Measurements from ENCODE around the gene GPRIN1. TPM values are rescaled to one million over a fixed set of nuclear protein-coding genes. Genes with fewer than 3 reads are reported as not detected.

GPRIN1 gene
- total RNA-seq, 1 experiment from 2014 or later: 8.5 TPM

GRCh38 chr5:176608937-176609723 lies 826 bp downstream of the GPRIN1 start:
- Mint-ChIP-seq H3K4me1 (peaks cover 26% of the 10 kb centered on the region), H3K36me3 (no peaks in the 10 kb centered on the region), H3K27me3 (ENCODE audit: low read depth) (peaks cover 27% of the 10 kb centered on the region), H3K27ac (peak overlapping the region; percentile 82; the same call in 1 of the 2 replicates), H3K4me3 (peak overlapping the region; percentile 91), H3K9me3 (no peaks in the 10 kb centered on the region)
- ATAC-seq (no peak), DNase-seq (ENCODE audit: low spot score) (no peak)
- ChIA-PET CTCF (interaction anchor here (0.6 to 1.7 kb wide), 3 partner anchors 13 to 161 kb away, joined by 3 to 11 read pairs (median 3); no protein-coding TSS in a partner anchor), POLR2A (interaction anchor here (0.9 kb wide), 1 partner anchor 11 kb away, joined by 3 read pairs; no protein-coding TSS in a partner anchor)
- no peak for TF ChIP-seq MLX (CRISPR knock-in tag; IDR thresholded peaks at IDR 0.05)
- 0 out of 2 replicates have a peak, but pooled peaks have one; percentile 45 for TF ChIP-seq MAX (CRISPR knock-in tag; IDR thresholded peaks at IDR 0.05)
- no peak for TF ChIP-seq ERG (CRISPR knock-in tag; IDR thresholded peaks at IDR 0.05)

GRCh38 chr5:176608142-176608705 lies 1.7 kb downstream of the GPRIN1 start:
- H3K9me3 Mint-ChIP-seq: no peaks in the 10 kb centered on the region
- ATAC-seq: no peak

GRCh38 chr5:176606875-176607274 lies 3.1 kb downstream of the GPRIN1 start:
- ATAC-seq (no peak), DNase-seq (ENCODE audit: low spot score) (no peak)
- CTCF ChIA-PET: interaction anchor here (0.6 to 1.8 kb wide), 5 partner anchors 9 to 485 kb away, joined by 3 to 7 read pairs (median 5); partner anchors contain the start of gene CLTB
- H3K27ac Mint-ChIP-seq: no peak overlapping the region
- no peak overlapping the region for H3K4me3 Mint-ChIP-seq
- POLR2A ChIA-PET: no interaction called here
- H3K36me3 Mint-ChIP-seq: no peaks in the 10 kb centered on the region
- H3K4me1 Mint-ChIP-seq: peaks cover 26% of the 10 kb centered on the region
- H3K27me3 Mint-ChIP-seq (ENCODE audit: low read depth): peaks cover 23% of the 10 kb centered on the region
- no peaks in the 10 kb centered on the region for H3K9me3 Mint-ChIP-seq
- TF ChIP-seq KAT7 (CRISPR knock-in tag; IDR thresholded peaks at IDR 0.05; ENCODE audit: borderline replicate concordance): no peak
- no peak for TF ChIP-seq CREB1 (CRISPR knock-in tag; IDR thresholded peaks at IDR 0.05)
- TF ChIP-seq NR2C2 (CRISPR knock-in tag; IDR thresholded peaks at IDR 0.05): no peak
- no peak for TF ChIP-seq TP53 (CRISPR knock-in tag; IDR thresholded peaks at IDR 0.05)
- no peak for TF ChIP-seq USF1 (CRISPR knock-in tag; IDR thresholded peaks at IDR 0.05)
- TF ChIP-seq ZMAT4 (CRISPR knock-in tag; IDR thresholded peaks at IDR 0.05): no peak
- TF ChIP-seq ZNF532 (CRISPR knock-in tag; IDR thresholded peaks at IDR 0.05; ENCODE audit: borderline replicate concordance): no peak

More at GRCh38 chr5:176608142-176608705, 1.7 kb downstream of the GPRIN1 start:
- Mint-ChIP-seq H3K36me3 (no peaks in the 10 kb centered on the region), H3K4me1 (peaks cover 29% of the 10 kb centered on the region), H3K27me3 (ENCODE audit: low read depth) (peaks cover 23% of the 10 kb centered on the region), H3K27ac (no peak overlapping the region), H3K4me3 (peak overlapping the region; percentile 91; the same call in 1 of the 2 replicates)
- no peak for DNase-seq (ENCODE audit: low spot score)
- TF ChIP-seq E2F4 (CRISPR knock-in tag; IDR thresholded peaks at IDR 0.05; ENCODE audit: borderline replicate concordance, low read depth): no peak
- no peak for TF ChIP-seq MXD4 (CRISPR knock-in tag; IDR thresholded peaks at IDR 0.05; ENCODE audit: borderline replicate concordance)
- no peak for TF ChIP-seq EMX1 (CRISPR knock-in tag; IDR thresholded peaks at IDR 0.05)
- TF ChIP-seq FOXP1 (CRISPR knock-in tag; IDR thresholded peaks at IDR 0.05; ENCODE audit: borderline replicate concordance): no peak
- TF ChIP-seq NFYB (CRISPR knock-in tag; conservative IDR thresholded peaks at IDR 0.05; ENCODE audit: low read depth): no peak
- TF ChIP-seq FOXJ3 (CRISPR knock-in tag; IDR thresholded peaks at IDR 0.05; ENCODE audit: borderline replicate concordance): no peak
- TF ChIP-seq ZNF512 (CRISPR knock-in tag; IDR thresholded peaks at IDR 0.05; ENCODE audit: borderline replicate concordance): no peak
- POLR2A ChIA-PET: interaction anchor here (0.9 kb wide), 1 partner anchor 12 kb away, joined by 3 read pairs; no protein-coding TSS in a partner anchor
- CTCF ChIA-PET: interaction anchor here (0.6 to 1.7 kb wide), 4 partner anchors 12 to 160 kb away, joined by 3 to 11 read pairs (median 4); no protein-coding TSS in a partner anchor

Measured in WTC11 (cell line).